Ureter (tissue), 1 donor: ENCODE data around the gene SOX5. TPM values are rescaled to one million over a fixed set of nuclear protein-coding genes. Genes with fewer than 3 reads are reported as not detected.
"Not testable (repeated sequence)": the region's sequence is repeated elsewhere in the genome, so short reads cannot be mapped to it uniquely, and the experiment has no call there.

Experiments
- DNase-seq: peaks from one replicate; pipeline ENCODE4 v3.0.0-alpha.2; 2020; ENCODE audit warnings: low spot score
- total RNA-seq: library from RNA; stranded (reverse); gene quantifications from one replicate; pipeline ENCODE4 v1.2.4, GENCODE V29; 2023
- donor health status: DM: yes; HTN: yes; CAD: no.

SOX5 gene
- total RNA-seq, 1 donor from 2014 or later: 23.5 TPM

DNA sequence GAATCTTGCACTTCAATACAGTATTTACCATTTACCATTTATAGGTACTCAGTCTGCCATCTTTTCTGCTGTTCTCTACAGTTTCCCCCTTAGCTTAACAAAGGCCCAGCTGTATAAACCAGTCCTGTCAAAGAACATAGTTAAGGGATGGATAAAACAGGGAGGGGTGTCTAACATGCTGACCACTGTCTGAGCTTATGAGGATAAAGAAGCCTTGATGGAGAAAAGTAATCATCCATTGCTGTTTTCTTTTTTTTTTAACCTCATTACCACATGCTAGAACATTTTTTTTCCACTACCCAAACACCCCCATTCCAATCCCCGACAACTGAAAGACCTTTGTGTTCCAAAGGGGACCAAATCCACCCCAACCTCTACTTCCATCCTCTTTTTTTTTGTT lies 39.9 kb downstream of the SOX5 start:
- no peak for DNase-seq

GRCh38 chr12:23906329-23906728 lies 43.1 kb downstream of the SOX5 start:
- no peak for DNase-seq

DNA sequence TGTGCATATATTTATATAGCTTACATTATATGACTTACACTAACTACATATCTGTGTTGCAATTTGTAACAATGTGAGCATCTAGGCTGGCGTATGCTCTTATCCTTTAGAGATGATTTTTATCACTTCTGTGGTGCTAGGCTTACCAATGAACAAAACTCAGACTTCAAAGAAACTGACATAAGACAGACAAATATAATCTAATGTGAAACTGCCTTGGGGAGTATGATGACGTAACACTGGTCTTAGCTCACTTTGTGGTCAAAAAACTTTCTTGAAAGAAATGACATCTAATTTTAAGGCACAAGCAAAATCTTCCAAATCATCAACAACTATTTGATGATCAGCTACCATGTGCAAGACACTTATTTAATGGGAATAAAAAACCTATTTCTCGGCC lies 50.0 kb downstream of the SOX5 start:
- no peak for DNase-seq

GRCh38 chr12:23898121-23898520 lies 51.3 kb downstream of the SOX5 start:
- DNase-seq: no peak

DNA sequence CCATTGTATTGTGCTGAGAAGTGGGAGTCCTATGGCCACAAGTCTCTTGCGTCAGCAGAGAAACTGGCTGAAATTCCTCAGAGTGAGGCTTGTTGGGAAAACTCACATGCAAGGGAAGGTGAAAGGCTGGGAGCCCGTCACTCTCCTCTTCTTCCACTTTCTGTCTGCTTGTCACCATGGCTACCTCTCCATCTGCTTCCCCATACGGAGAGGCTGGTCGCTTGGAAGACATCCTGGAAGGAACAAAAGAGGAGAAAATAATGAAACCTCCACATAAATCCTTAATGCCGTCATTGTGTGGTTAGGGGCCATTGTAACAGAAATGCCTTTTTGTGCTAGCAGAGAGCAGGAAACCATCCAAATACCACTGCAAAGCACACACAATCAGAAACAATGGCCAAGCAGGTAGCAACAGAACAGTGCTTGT lies 53.7 kb downstream of the SOX5 start:
- no peak for DNase-seq

DNA sequence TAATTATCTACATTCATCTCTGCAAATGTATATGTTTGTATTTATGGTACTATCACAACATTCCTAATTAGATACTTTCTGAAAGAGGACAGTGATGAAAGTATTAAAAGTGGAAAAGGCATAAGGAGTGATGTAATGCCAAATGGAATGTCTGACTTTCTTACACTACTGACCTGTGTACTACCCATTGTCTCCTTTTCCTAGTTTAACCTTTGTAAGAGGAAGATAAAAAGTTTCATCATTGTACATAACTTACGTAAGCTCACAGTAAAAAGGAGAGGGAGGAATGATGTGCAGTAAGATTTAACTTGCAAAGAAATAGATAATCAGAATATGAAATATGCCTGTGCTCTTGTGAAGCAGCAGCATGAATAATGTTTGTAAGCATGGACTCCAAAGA lies 55.9 kb downstream of the SOX5 start:
- no peak for DNase-seq

DNA sequence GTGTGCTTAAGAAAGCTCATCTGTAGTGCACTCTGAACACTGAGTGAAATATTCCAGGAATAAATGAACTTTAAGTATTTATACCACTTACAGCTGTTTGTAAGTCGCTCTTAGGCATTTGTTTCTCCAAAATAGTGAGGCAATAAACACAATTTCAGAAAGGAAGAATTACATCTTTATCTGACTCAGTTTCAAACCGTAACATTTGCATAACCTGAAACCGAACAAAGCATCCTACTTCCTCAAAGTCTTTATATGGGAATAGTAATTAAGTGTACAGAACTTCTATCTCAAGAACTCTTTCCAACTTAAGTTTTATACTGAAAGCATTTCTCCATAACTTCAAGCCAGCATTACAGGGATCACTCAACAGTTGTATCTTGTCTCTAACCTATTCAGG lies 58.4 kb downstream of the SOX5 start:
- no peak for DNase-seq

- DNase-seq: no peak
Measured at GRCh38 chr12:23889069-23889440, 60.4 kb downstream of the SOX5 start.

DNA sequence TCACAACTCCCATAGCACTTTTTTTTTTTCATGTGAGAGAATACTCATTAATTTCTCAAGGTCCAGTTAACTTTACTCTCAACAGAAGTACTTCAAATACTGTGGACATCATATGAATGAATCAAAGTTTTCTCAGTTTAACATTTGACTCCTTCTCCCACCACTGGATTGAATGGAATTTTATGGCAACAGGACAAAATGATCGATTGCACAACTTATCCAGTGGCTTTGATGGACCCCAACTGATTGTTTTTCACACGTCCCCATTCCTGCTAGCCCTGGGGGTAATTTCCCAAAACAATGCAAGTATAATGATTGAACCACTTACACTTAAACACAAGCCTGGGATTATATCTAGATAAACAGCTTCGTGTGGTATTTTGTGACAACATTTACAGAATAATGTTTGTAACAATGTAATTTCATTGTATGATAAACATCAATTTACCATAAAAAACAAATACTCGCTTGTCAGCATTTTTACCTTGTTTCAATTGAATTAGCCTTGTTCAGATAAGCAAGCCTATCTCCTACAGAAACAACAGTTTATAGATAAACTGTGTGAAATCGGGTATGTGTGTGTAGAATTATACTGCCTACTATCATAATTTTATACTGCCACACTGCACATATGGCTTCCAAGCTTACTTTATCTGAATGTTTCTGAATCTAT lies 60.9 kb downstream of the SOX5 start:
- DNase-seq: no peak

DNA sequence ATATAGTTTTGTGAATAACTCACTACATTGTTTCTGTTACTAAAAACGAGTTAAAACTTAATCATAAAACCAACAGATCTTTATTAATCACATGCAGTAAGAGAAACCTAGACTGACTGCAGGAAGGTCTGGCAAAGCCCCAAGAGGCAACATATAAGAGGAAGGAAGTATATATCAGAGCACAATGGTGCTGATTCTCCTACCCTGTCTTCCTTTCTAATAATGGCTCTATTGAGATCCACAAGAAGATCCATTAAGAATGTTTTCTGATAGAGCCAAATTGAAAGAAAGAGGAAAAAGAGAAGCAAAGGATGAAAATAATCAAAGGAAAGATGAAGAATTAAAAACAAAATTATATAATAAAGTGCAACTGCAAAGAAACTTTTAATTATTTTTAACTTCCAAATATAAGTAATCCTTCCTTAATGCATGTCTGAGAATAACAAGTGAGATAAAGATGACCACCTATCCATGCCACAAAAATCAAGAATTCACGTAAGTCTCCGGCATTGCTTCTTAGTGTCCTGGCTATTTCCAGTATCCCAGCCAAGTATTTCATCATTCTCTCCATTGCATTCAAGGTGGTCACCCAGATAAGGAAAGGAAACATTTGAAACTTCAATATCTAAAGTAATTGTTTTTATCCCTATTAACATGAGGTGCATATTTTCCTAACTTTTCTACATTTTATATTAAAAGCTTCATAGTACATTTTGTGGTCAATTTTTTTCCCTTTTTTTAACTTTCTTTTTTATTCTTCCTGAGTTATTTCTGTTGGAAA lies 62.2 kb downstream of the SOX5 start:
- DNase-seq: no peak

DNA sequence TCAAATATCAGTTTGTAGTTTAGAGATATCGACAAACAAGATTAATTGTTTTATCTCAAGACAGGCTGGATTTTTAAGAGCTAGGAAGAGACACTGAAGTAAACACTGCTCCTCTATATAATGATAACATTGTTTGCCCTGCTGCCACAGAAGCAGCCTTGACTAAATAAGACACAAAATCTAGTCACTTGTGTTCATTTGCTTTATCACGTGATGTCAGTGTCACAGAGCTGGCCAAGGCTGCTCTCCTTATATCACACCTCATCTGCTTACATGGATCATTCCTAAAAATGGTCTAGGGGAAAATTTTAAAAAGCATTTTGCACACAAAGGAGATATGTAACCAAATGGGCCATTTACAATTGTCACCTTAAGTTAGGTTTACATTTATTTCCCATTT lies 64.1 kb downstream of the SOX5 start:
- DNase-seq: no peak

DNA sequence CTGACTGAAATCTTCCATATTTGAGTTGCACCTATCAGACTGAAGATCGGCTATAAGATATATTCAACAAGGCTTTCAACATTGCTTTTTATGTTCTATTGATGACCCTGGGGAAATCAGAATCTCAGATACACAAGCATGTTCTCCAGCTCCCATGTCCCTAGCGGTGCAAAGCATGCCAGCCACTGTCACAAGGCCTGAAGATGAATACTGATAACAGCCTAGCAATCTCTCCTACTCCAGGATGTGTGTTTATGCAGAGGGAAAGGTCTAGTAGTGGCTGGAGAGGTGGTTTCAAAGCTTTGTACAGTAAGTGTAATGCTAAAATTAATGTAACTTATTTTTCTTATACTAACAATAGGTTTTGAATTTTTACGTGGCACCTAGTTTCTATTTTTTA lies 64.6 kb downstream of the SOX5 start:
- no peak for DNase-seq

GRCh38 chr12:23880988-23881387 lies 68.5 kb downstream of the SOX5 start:
- DNase-seq: no peak

- not testable (repeated sequence) for DNase-seq
Measured at GRCh38 chr12:23876618-23877017, 72.9 kb downstream of the SOX5 start.

- no peak for DNase-seq
Measured at GRCh38 chr12:23867794-23868193, 81.7 kb downstream of the SOX5 start.

DNA sequence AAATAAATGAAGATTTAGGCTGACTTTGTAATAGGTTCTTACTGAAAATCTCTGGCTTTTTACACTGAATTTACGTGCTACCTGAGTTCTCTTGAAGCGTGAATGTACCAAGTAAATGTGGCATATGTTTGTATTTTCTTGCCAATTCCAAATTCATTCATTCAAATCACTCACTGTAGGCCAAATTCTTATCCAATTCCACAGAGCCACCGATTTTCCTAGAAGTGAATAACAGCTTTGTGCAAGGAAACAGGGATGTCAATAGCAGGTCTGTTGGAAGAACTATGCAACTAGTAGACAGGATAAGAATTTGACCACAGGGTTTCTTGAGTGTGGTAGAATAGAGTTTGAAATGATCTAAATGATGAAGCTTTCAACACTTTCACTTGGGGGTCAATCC lies 86.8 kb downstream of the SOX5 start:
- no peak for DNase-seq

GRCh38 chr12:23860019-23860418 lies 89.5 kb downstream of the SOX5 start:
- no peak for DNase-seq

GRCh38 chr12:23857178-23857577 lies 92.3 kb downstream of the SOX5 start:
- no peak for DNase-seq

- no peak for DNase-seq
Measured at GRCh38 chr12:23855813-23856212, 93.7 kb downstream of the SOX5 start.

- DNase-seq: no peak
Measured at GRCh38 chr12:23854598-23854997, 94.9 kb downstream of the SOX5 start.

- DNase-seq: no peak
Measured at GRCh38 chr12:23853640-23854039, 95.8 kb downstream of the SOX5 start.

GRCh38 chr12:23851602-23852001 lies 97.9 kb downstream of the SOX5 start:
- DNase-seq: no peak

- DNase-seq: no peak
Measured at GRCh38 chr12:23847857-23848256, 101.6 kb downstream of the SOX5 start.

DNA sequence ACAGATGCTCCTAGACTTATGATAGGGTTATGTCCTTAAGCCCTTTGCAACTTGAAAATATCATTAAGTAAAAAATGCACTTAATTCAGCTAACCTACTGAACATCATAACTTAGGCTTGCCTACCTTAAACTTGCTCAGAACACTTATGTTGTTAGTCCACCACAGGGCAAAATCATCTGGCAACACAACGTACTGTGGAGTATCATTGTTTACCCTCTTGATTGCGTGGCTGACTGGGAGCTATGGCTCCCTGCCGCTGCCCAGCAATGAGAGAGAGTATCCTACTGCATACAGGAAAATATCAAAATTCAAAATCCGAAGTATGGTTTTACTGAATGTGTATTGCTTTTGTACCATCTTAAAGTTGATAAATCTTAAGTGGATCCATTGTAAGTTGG lies 105.5 kb downstream of the SOX5 start:
- DNase-seq: no peak
